ENCODE measurements around the gene AHR. TPM values are rescaled to one million over a fixed set of nuclear protein-coding genes. Genes with fewer than 3 reads are reported as not detected.

AHR gene
- total and polyA plus RNA-seq, 2 donors (not counting 3 experiments of a cell fraction or from before 2014, with no cell fraction given) = 4.8 to 31.8 TPM

DNA sequence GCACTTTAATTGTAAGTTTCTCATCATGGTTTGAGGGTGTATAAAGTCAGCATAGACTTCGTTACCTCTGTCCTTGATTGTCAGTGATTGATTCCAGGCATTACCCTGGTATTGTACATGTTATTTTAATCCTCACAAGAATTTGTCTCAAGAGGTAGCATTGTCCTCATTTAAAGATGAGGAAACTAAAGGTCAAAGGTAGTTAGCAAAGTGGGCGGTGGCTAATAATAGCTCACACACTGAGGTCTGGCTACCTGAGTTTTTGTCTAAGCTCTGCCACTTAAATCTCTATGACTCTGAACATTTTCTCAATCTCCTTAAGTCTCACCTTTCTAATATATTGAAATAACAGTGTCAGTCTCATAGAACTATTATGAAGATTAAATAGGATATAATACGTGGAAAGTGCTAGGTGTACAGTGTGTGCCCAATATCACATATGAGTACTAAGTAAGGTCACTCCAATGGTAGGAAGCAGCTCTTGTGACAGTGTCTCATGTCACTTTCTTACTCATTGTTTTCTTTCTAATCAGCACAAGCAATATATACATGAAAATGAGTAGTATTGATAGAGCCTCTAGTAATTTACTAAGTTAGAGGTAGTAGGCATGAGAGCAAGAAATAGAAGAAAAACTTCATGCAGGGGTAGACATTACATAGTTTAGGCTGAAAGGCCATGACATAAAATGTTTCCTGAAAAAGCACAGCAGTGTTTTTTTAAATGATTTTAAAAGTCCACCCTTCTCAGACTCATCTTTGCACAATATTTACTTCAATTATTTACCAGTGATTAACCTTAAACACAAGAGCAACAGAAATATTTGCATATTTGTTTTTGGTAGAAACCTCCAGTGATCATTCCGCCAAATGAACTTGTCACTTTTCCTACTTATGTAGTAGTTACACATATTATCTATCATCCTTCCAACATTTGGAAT lies 21.0 kb downstream of the AHR start:
- POLR2A ChIA-PET = no interaction called here

More for the DNA sequence above, 21.0 kb downstream of the AHR start:
- H3K9me3 ChIP-seq (replicated peaks; ENCODE audit: control insufficient read depth, insufficient read depth, low read length) = no peaks in the 10 kb centered on the region
- H3K9me1 ChIP-seq (replicated peaks; ENCODE audit: control insufficient read depth, extremely low read depth, insufficient read depth, low read length) = no peaks in the 10 kb centered on the region
- H3K4me2 ChIP-seq (ENCODE audit: insufficient read depth, low read length) = no peak overlapping the region
- no peak overlapping the region for H3K4me3 ChIP-seq (replicated peaks in 1 of 3; ENCODE audit: insufficient read depth in 1 of 3, low read depth in 1 of 3, low read length in 3 of 3)
- dilution Hi-C loops (cut with MboI; ENCODE audit: extremely low pct_ligation_motif_present, low sequenced_read_pairs) (no loop called here), intact Hi-C loops (cut with micrococcal nuclease) (no loop called here)
- no peaks in the 10 kb centered on the region for H3K36me3 ChIP-seq (ENCODE audit: control insufficient read depth in 2 of 2, extremely low read depth in 1 of 2, insufficient read depth in 2 of 2, low read length in 2 of 2)
- BruUV-seq (replicated peaks) = no TSS peak
- H3K27ac ChIP-seq (ENCODE audit: insufficient read depth, low read depth, low read length) = no peak overlapping the region
- no peak overlapping the region for H2AFZ ChIP-seq (ENCODE audit: low read depth, low read length)
- no peaks in the 10 kb centered on the region for H4K20me1 ChIP-seq (replicated peaks; ENCODE audit: control insufficient read depth, extremely low read depth, insufficient read depth, low read length)
- CTCF ChIA-PET = interaction anchor here (1.2 kb wide), 1 partner anchor 21 kb away, joined by 3 read pairs; no protein-coding TSS in a partner anchor
- no peak for DNase-seq (ENCODE audit: low read depth, low spot score)
- TF ChIP-seq, protein P1, sequence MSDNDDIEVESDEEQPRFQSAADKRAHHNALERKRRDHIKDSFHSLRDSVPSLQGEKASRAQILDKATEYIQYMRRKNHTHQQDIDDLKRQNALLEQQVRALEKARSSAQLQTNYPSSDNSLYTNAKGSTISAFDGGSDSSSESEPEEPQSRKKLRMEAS (IDR thresholded peaks at IDR 0.05; ENCODE audit: insufficient read depth, insufficient read length) = no peak
- TF ChIP-seq MYC (IDR thresholded peaks at IDR 0.05; ENCODE audit: low read depth, low read length) (no peak), EZH2 (IDR thresholded peaks at IDR 0.05; ENCODE audit: borderline replicate concordance, low read depth, low read length, severe bottlenecking) (no peak), POLR2AphosphoS5 (IDR thresholded peaks at IDR 0.05; ENCODE audit: insufficient read depth, low read depth, low read length) (no peak), JUN (IDR thresholded peaks at IDR 0.05; ENCODE audit: borderline replicate concordance, insufficient read depth, insufficient read length, low read depth) (no peak), FOS (IDR thresholded peaks at IDR 0.05; ENCODE audit: borderline replicate concordance, insufficient read depth, low read length) (no peak), GATA2 (IDR thresholded peaks at IDR 0.05; ENCODE audit: insufficient read depth, insufficient read length, low read depth, low read length) (no peak), POLR2A (IDR thresholded peaks at IDR 0.05; ENCODE audit: low read depth, low read length) (no peak)
- TF ChIP-seq, protein P2, sequence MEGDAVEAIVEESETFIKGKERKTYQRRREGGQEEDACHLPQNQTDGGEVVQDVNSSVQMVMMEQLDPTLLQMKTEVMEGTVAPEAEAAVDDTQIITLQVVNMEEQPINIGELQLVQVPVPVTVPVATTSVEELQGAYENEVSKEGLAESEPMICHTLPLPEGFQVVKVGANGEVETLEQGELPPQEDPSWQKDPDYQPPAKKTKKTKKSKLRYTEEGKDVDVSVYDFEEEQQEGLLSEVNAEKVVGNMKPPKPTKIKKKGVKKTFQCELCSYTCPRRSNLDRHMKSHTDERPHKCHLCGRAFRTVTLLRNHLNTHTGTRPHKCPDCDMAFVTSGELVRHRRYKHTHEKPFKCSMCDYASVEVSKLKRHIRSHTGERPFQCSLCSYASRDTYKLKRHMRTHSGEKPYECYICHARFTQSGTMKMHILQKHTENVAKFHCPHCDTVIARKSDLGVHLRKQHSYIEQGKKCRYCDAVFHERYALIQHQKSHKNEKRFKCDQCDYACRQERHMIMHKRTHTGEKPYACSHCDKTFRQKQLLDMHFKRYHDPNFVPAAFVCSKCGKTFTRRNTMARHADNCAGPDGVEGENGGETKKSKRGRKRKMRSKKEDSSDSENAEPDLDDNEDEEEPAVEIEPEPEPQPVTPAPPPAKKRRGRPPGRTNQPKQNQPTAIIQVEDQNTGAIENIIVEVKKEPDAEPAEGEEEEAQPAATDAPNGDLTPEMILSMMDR (IDR thresholded peaks at IDR 0.05; ENCODE audit: extremely low read depth in 1 of 2, insufficient read depth in 1 of 2, low read depth in 1 of 2, low read length in 2 of 2) = no peak
- H3K4me1 ChIP-seq (ENCODE audit: control insufficient read depth, extremely low read depth, insufficient read depth, low read length) = peaks cover 4% of the 10 kb centered on the region
- peaks cover 19% of the 10 kb centered on the region for H3K79me2 ChIP-seq (ENCODE audit: control insufficient read depth, insufficient read depth, low read length)
- H3K9ac ChIP-seq (replicated peaks; ENCODE audit: extremely low read depth, insufficient read depth, low read length) = no peak overlapping the region
- FAIRE-seq = no peak
- no peaks in the 10 kb centered on the region for H3K27me3 ChIP-seq (ENCODE audit: control insufficient read depth in 2 of 2, insufficient read depth in 2 of 2, low read length in 2 of 2)

All from endothelial cell of umbilical vein (primary cell).